Cortex of kidney (tissue), 1 donor: ENCODE data around the gene UGT1A4.
"Not testable (repeated sequence)": the region's sequence is repeated elsewhere in the genome, so short reads cannot be mapped to it uniquely, and the experiment has no call there.

Source experiments
- DNase-seq: peaks from one replicate; lab custom pipeline; 2025; lab: John Stamatoyannopoulos, UW

UGT1A4 gene

DNA sequence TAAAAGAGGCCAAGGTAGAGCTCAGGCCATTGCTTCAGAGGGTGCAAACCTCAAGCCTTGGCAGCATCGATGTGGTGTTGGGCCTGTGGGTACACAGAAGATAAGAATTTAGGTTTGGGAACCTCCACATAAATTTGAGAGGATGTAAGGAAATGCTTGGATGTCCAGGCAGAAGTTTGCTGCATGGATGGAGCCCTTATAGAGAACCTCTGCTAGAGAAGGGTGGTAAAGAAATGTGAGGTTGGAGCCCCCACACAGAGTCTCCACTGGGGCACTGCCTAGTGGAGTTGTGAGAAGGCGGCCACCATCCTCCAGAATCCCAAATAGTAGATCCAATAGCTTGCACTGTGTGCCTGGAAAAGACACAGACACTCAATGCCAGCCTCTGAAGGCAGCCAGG lies 32.2 kb downstream of the UGT1A4 start:
- not testable (repeated sequence) for DNase-seq

- not testable (repeated sequence) for DNase-seq
Observed at GRCh38 chr2:233751212-233752009, 32.9 kb downstream of the UGT1A4 start.

- DNase-seq, result no peak
Observed at GRCh38 chr2:233754872-233755611, 36.5 kb downstream of the UGT1A4 start.

DNA sequence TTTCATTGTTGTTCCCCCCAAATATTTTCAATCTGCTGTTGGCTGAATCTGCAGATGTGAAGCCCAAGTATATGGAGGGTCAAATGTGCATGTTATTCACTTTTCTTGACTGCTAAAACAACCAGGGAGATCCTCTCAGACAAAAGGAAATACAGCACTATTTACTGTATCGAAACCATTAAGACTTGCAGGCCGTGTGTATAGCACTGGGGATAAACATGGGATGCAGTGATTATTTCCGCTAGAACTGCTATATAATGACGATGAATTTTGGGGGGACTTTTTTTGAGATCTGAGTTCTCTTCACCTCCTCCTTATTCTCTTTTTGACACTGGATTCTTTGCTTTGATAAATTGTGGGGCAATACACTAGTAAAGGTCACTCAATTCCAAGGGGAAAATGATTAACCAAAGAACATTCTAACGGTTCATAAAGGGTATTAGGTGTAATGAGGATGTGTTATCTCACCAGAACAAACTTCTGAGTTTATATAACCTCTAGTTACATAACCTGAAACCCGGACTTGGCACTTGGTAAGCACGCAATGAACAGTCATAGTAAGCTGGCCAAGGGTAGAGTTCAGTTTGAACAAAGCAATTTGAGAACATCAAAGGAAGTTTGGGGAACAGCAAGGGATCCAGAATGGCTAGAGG lies 38.0 kb downstream of the UGT1A4 start:
- DNase-seq, result no peak

GRCh38 chr2:233758141-233758540 lies 39.6 kb downstream of the UGT1A4 start:
- no peak for DNase-seq

GRCh38 chr2:233758849-233759248 lies 40.3 kb downstream of the UGT1A4 start:
- DNase-seq, result no peak

GRCh38 chr2:233760043-233760442 lies 41.5 kb downstream of the UGT1A4 start, which contains the start of gene UGT1A1:
Gene UGT1A1 (plus strand): TSS chr2:233760270. CDS start chr2:233760288, 18 bp downstream.
- DNase-seq, result no peak

DNA sequence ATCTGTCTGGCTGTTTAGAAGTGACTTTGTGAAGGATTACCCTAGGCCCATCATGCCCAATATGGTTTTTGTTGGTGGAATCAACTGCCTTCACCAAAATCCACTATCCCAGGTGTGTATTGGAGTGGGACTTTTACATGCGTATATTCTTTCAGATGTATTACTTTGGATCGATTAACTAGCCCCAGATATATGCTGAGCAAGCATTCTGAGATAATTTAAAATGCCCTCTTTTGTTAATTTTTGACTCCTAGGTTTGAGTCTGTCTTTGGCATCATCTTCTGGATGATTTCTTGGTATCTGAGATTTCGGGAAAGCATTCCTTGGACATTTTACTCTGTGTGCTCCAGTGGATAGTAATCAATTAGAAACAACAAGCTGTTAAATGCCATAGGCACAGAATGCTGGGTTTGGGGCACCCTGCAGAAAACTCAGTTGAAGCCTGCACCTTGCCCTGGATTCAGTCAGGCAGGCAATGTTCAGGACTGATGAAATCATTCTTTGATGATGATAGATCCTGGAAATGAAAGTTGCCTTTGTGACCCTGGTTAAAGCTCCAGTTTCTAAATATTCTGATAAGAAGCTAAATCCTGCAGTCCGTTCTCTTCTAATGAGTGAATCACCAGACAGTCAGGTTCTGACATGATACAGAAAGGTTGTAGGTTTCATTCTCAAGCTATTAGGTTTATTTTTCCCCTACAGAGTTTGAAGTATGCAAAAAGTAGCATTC lies 42.7 kb downstream of the UGT1A4 start:
- DNase-seq, result no peak

- DNase-seq, result no peak
Observed at GRCh38 chr2:233764264-233764663, 45.7 kb downstream of the UGT1A4 start.

DNA sequence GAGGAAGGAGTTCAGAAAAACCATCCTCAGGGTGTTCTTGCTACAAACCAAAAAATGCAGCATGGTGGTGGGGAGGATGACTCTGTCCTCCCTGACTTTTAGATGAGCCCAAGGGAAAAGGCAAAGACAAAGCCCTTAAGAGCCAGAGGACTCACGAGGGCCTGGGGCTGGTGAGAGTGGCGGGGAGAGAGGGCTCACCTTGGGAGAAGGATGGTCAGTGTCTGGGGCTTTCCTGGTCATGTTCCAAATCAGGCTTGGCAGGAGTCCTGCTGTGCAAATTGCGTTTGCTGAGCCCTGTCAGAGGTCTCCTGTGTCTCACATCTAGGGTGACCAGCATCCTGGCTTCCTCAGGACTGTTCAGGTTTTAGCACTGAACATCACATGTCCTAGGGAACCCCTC lies 46.2 kb downstream of the UGT1A4 start:
- DNase-seq, result no peak

GRCh38 chr2:233766416-233766815 lies 47.9 kb downstream of the UGT1A4 start:
- no peak for DNase-seq

- no peak for DNase-seq
Observed at GRCh38 chr2:233768076-233768475, 49.5 kb downstream of the UGT1A4 start.

DNA sequence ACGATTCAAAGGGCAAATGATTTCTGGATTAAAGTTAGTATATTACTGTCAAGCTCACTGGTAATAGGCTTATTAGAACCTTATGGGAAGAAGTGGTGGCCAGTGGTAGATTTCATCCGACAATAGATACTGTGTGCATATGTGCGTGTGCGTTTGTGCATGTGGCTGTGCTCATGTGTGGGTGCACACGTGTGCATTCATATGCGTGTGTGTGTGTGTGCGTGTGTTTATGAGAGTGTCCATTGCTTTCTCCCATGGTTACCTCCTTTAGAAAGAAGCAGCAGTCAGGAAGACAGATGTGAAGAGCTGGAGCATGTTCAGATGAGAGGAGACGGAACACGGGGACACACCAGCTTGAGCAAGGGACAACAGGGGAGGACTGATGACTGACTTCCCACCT lies 50.7 kb downstream of the UGT1A4 start:
- no peak for DNase-seq

GRCh38 chr2:233772153-233772552 lies 53.6 kb downstream of the UGT1A4 start:
- DNase-seq, result no peak

GRCh38 chr2:233772583-233772982 lies 54.0 kb downstream of the UGT1A4 start:
- no peak for DNase-seq

DNA sequence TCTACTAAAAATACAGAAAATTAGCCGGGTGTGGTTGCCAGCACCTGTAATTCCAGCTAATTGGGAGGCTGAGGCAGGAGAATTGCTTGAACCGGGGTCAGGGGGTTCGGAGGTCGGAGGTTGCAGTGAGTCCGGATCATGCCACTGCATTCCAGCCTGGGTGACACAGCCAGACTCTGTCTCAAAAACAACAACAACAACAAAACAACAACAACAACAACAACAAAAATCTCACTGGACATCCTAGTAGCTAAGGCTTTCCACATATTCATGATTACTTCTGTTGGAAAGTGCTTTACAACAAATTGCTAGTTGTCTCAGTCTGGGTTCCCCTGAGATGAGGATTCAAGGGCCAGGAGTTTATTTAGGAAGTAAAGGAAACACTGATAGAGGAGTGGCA lies 55.3 kb downstream of the UGT1A4 start:
- no peak for DNase-seq

DNA sequence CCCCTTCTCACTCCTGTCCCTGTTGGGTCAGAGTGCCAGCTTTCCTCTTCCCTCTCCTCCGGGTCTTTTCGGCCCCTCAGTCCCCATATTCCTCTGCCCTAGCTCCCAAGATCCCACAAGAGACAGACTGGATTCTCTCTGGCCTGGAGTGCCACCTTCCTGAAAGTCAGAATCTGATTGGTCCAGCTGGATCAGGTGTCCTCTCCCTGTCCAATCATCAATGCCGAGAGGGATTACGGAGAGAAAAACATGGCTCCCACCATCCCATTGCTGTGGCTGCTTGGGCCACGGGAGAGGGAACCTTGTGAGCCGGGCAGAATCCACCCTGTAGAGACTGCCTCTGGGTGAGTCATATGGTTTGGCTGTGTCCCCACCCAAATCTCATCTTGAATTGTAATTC lies 56.9 kb downstream of the UGT1A4 start:
- DNase-seq, result no peak

DNA sequence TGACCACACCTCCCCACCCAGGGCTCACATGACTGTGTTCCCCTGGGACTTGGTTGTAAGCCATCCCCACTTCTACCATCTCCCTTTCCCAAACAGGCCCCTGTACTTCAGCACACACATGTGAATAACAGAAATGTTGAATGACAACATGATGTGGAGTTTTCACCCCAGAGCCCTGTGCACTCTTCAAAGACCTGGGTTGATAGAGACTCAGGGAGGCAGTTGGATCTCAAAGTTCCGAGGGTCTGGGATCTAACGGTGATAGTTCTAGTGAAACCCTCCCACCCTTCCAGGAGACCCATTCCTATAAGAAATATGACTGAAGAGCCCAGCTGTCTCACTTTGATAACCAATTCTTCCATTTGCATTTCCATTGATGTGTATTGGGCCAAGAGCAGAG lies 59.5 kb downstream of the UGT1A4 start, which contains the start of gene MROH2A:
Gene MROH2A (plus strand): TSS at position 301 of the 400 bp plus-strand sequence. CDS start 1,029 bp downstream, outside the sequence.
- no peak for DNase-seq

GRCh38 chr2:233779722-233780121 lies 61.2 kb downstream of the UGT1A4 start:
- DNase-seq, result no peak

DNA sequence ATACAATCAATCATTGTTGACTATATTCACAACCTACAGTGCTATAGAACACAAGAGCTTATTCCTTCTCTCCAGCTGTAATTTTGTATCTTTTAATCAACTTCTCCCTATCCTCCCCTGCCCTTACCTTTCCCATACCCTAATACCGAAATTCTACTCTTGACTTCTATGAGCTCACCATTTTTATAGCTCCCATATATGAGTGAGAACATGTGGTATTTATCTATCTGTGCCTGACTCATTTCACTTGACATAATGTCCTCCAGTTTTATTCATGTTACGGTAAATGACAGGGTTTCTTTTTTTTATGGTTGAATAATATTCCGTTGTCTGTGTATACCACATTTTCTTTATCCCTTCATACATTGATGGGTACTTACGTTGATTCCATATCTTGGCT lies 62.2 kb downstream of the UGT1A4 start:
- DNase-seq, result no peak

DNA sequence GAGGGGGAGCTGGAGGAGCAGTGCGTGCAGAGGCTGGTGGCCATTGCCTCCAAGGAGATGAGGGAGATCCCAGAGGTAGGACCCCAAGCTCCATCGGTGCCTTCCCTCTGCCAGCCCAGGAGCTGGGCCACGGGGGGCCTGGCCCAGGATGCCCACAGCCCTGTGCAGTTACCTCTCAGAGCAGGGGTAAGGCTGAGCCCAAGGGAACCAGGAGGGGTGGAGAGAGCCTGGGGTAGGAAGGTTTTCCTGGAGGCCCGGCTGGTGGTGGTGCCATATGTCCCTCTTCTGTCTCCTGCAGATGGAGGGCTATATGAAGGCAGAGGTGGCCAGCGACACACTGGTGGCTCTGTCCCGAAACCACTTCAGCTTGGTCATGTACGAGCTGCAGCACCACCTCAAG lies 71.0 kb downstream of the UGT1A4 start:
- DNase-seq, result no peak
